Stimulated activated CD4-positive, alpha-beta T cell treated with anti-CD3 and anti-CD28 coated beads, Interleukin-2, amount 100 ng/mL, for 4 hours (primary cell): Measurements from ENCODE around the gene DOCK9.
"Not testable (repeated sequence)": the region's sequence is repeated elsewhere in the genome, so short reads cannot be mapped to it uniquely, and the experiment has no call there.

ENCODE experiments used
- DNase-seq: peaks from one replicate; pipeline ENCODE4 v3.0.0-alpha.2; 2020; ENCODE audit warnings: low read depth

The DOCK9 gene

DNA sequence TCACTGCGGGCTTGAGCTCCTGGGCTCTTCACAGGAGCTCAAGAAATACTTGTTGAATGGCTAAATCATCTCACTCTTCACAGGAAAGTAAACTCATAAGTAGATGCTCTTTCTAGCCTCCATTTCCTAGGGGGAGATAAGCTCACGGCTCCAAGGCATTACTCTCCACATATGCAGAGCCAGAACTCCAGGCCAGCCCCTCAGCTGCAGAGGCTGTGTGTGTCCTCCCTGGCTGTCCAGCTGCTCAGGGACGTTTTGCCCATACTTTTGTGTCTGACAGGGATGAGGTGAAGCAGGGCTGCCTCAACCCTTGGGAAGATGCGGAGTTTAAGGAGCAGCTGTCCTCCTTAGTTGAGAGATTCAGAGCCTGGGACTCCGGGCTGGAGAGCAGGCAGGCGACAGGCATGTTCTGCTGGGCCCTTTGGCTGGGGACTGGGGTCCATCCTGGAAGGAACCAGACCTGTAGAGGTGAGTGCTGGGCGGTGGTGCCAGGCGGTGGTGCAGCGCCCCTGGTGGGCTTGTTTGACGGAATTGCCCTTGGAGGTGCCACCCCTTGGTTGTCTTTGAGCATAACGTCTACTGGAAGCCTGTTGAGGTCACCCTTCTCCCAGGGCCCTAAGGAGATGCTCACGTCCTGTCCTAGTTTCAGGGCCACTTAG lies 204.9 kb downstream of the DOCK9 start:
- DNase-seq = no peak

- DNase-seq = no peak
Measured at GRCh38 chr13:98771838-98772611, 205.8 kb downstream of the DOCK9 start.

DNA sequence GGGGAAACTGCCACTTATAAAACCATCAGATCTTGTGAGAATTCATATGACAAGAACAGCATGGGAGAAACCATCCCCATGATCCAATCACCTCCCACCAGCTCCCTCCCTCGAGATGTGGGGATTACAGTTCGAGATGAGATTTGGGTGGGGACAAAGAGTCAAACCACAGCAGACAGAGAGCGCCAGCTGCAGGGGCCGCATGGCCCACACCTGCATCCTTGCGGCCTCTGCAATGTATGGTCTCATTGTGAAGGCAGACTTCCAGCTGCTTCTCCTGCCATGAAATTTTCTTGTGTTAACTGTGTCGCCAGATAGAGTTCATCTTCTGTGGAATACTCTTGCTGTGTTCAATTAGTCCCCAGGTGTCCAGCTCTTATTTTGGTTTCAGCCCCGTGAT lies 208.1 kb downstream of the DOCK9 start:
- DNase-seq = no peak

DNA sequence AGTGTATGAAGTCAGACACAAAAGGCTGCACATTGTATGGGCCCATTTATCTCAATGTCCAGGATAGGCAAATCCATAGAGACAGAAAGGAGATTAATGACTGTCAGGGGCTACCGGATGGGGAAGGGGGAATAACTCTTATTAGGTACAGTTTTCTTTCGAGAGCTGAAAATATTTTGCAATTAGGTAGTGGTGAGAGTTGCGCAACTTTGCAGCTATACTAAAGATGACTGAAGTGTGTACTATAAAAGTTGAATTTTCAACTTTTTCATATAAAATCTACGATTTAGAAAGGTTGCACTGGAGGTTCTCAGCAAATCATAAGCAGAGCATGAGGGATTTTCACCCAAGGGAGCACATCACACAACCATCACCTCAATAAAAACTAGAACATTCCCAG lies 209.3 kb downstream of the DOCK9 start:
- no peak for DNase-seq

GRCh38 chr13:98766697-98767096 lies 211.2 kb downstream of the DOCK9 start:
- no peak for DNase-seq

DNA sequence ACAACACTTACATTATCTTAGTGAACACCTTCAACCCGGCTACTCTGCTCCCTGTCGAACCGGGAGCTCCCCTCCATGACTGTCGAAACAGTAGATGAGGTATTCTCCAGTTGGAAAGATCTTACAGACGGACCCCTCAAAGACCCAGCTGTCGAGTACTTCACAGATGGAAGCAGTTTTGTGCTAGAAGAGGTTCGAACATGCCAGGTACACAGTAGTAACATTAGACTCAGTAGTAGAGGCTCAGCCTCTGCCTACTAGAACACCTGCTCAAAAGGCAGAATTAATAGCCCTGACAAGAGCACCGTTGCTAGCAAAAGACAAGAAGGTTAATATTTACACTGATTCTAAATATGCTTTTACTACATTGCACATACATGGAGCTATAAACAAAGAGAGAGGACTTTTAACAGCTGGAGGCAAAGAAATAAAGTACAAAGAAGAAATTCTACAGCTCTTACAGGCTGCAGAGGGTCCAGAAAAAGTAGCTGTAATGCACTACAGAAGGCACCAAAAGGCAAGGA lies 211.8 kb downstream of the DOCK9 start:
- no peak for DNase-seq

DNA sequence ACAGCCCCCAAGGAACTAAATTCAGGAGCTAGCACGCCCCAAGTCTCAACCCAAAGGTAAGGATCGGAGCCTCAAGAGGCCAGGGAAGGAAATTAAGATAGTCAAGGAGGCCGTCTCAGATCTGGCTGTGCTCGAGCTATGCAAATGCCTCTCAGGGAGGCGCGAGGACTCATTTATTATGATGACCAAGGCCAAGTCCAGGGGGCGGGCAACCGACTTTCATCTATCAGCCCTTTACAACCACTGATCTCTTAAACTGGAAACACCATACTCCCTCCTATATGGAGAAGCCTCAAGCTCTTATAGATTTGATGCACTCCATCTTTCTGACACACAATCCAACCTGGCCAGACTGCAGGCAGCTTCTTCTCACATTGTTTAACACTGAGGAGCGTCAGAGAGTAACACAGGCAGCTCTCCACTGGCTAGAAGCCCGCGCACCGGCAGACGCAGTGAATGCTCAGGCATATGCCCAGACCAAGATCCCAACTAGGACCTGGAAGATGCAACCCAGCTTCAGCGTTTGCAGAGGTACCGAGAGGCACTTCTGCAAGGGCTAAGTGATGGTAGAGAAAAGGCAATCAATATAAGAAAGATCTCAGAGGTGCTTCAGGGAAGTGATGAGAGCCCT lies 215.8 kb downstream of the DOCK9 start:
- no peak for DNase-seq

DNA sequence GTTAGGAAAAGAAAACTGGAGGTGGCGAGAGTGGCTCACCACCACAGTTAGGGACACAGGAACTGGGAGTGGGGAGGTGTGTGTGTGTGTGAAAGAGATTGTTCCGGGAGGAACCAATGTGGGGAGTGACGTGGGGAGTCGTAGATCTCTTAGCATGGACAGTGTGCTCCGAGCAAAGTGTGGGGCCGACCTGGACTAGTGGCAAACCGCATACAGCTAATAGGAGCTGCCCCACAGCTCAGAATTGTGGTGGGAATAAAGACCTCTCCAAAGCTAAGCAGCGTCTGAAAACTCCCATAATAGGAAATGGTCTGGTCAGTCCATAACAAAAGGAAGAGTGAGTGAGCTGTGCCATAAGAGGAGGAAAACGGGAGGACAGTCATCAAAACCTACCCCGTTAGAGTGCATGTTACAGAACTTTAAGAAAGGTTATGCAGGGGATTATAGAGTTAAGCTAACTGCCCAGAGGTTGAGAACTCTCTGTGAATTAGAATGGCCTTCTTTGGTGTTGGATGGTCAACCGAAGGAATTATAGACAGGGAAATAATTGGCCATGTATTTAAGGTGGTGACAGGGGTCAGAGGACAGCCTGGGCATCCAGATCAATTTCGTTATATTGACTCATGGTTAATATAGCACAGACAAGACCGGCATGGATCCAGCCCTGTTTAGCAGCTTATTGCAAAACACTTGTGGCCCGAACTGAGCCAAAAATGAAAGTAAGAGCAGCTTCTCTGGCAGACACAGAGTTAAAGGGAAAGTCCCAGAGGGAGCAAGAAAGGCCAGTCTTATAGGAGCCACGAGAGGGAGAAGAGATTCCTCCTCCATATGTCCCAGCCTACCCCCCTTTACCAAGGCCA lies 216.5 kb downstream of the DOCK9 start:
- DNase-seq = no peak

DNA sequence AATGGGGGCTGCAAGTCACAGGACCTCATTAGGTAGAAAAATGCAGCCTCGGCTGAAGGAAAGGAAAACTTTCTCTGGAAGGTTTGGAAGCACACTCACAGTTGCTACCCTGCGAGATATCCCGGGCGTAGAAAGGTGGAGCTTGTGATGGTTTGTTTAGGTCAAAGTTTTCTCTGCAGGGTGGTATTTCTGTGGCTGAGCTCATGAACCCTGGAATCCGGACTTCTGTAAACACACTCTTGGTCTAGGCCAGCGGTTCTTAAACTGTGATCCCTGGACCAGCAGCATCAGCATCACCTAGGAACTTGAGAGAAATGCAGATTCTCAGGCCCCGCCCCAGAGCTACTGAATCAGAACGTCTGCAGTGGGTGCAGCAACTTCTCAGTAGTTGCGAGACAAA lies 222.1 kb downstream of the DOCK9 start:
- DNase-seq = no peak

- no peak for DNase-seq
Measured at GRCh38 chr13:98755116-98755515, 222.7 kb downstream of the DOCK9 start.

DNA sequence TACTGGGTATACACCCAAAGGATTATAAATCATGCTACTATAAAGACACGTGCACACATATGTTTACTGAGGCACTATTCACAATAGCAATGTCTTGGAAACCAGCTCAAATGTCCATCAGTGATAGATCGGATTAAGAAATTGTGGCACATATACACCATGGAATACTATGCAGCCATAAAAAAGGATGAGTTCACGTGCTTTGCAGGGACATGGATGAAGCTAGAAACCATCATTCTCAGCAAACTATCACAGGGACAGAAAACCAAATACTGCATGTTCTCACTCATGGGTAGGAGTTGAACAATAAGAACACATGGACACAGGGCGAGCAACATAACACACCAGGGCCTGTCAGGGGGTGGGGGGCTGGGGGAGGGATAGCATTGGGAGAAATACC lies 223.4 kb downstream of the DOCK9 start:
- DNase-seq = not testable (repeated sequence)

GRCh38 chr13:98752467-98753290 lies 225.2 kb downstream of the DOCK9 start, which contains the start of gene SLC15A1:
SLC15A1 (minus strand) TSS chr13:98752672; CDS start chr13:98752598, 74 bp downstream.
- no peak for DNase-seq

- no peak for DNase-seq
Measured at GRCh38 chr13:98751861-98752466, 225.9 kb downstream of the DOCK9 start.

DNA sequence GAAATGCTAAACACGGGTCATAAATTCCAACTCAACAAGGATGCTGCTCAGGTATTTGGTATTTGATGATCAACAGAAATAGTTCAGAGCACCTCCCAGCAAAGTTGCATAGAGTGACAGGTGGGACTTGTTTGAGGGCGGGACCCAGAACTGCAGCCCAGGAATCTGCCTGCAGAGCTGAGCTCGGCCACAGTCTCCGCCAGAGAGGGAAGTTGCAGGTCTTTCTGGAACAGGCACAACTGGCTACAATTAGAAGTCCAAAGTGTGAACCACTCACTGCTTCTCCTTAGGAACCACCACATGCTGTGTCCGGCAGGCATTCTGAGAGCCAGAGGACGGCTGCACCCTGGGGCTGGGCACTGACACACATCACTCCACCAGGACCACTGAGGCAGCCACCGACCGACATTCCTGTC lies 226.5 kb downstream of the DOCK9 start:
- no peak for DNase-seq

- no peak for DNase-seq
Measured at GRCh38 chr13:98749501-98749900, 228.4 kb downstream of the DOCK9 start.

GRCh38 chr13:98746968-98747367 lies 230.9 kb downstream of the DOCK9 start:
- no peak for DNase-seq
